ENCODE measurements around the gene ANKRD34A.

GRCh38 chr1:145983960-145984830, 19.8 kb upstream of the ANKRD34A start:
- no peak for TF ChIP-seq CTCF (conservative IDR thresholded peaks at IDR 0.05; ENCODE audit: low read depth, low read length)
- TF ChIP-seq EZH2 (IDR thresholded peaks at IDR 0.05; ENCODE audit: low read length, unreplicated experiment): no peak
- TF ChIP-seq EZH2phosphoT487 (IDR thresholded peaks at IDR 0.05; ENCODE audit: borderline replicate concordance, low read length): no peak
